HG02852 (cell line): ENCODE results near the gene STAG3.
"Not testable (repeated sequence)": the region's sequence is repeated elsewhere in the genome, so short reads cannot be mapped to it uniquely, and the experiment has no call there.

Source experiments
- ATAC-seq: cut with Tn5 transposase; IDR thresholded peaks from one replicate; pipeline ENCODE4 v1.9.1; 2021; ENCODE audit warnings: mild to moderate bottlenecking, moderate library complexity; ENCODE audit not compliant: unreplicated experiment

STAG3 gene

DNA sequence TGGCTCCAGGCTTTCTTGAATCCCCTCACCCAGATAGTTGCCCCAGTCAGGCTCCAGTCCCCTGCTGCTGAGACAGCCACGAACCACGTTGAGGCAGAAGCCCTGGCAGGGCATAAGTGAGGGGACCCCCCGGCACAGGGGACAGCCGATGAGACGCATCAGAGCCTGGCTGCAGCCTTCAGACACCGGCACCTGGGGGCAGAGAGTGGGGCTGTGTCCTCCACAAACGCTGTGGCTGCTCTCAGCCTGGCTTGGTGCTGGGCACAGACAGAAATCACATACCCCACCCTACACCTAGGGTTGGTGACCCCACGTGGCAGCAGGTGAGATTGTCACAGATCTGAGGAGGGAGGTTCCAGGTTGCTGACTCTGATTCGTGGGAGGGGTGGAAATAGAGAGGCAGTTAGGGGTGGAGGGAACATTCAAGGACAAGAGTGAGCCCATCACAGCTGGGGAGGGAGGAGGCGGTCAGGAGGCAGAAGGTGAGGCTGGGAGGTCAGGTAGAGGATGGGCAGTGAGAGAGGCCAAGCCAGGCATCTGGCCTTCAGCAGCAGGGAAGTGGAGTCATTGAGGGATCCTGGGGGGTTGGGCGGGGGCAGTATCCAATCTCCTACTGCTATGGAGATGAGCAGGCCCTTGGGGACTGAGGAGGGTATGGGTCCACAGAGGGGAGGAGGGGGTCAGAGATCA, 3.8 kb upstream of the STAG3 start:
- ATAC-seq, result no peak

GRCh38 chr7:100174582-100174981, 3.1 kb upstream of the STAG3 start:
- ATAC-seq, result no peak

DNA sequence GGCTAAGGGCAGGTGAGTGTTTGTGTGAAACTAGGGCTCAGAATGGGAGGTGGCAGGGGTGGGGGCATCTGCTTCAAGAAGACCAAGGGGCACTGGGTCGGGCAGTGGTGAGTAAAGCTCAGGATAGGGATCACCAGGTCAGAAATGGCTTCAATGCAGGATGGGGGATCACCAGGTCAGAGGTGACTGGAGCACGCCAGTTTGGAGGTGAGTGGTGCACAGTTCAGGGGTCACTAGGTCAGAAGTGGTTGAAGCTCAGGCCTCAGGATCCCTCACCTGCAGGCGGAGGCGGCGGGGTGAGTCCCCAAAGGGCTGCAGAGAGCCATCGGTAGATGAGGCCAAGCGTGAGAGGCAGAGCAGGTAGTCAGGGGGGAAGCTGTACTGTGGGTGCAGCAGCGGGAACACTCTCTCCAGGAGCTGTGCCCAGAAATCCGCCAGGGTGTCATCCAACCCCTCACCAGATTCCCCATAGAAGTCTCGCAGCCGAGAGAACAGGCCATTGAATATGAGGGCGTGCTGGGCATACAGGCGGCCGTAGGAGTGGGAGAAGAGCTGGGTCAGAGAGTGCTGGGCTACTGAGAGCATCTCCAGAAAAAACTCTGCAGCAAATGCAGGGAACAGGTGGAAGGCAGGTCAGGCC, 2.3 kb upstream of the STAG3 start:
- no peak for ATAC-seq

GRCh38 chr7:100176096-100177044, 1.3 kb upstream of the STAG3 start:
- ATAC-seq, result no peak

- not testable (repeated sequence) for ATAC-seq
These were observed 2.4 kb downstream of the STAG3 start for GRCh38 chr7:100180084-100180483.

- ATAC-seq, result not testable (repeated sequence)
These were observed 4.9 kb downstream of the STAG3 start for GRCh38 chr7:100182616-100183015.

DNA sequence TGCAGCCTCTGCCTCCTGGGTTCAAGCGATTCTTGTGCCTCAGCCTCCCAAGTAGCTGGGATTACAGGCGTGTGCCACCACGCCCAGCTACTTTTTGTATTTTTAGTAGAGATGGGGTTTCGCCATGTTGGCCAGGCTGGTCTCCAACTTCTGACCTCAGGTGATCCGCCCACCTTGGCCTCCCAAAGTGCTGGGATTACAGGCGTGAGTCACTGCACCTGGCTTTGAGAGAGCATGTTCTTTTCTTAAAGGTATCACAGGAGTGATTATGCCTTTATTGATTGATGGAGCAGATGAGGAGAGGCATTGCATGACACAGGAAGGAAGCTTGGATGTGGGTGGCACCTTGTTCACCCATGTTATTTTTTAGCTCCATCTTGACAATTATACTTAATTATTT, 5.4 kb downstream of the STAG3 start:
- ATAC-seq, result not testable (repeated sequence)

- no peak for ATAC-seq
These were observed 8.0 kb downstream of the STAG3 start for GRCh38 chr7:100185726-100186125.

- no peak for ATAC-seq
These were observed 11.3 kb downstream of the STAG3 start for GRCh38 chr7:100189061-100189460.

GRCh38 chr7:100190048-100190711, 12.5 kb downstream of the STAG3 start:
- ATAC-seq, result no peak

GRCh38 chr7:100191775-100192174, 14.1 kb downstream of the STAG3 start:
- ATAC-seq, result no peak

GRCh38 chr7:100192281-100192862, 14.7 kb downstream of the STAG3 start:
- ATAC-seq, result not testable (repeated sequence)

DNA sequence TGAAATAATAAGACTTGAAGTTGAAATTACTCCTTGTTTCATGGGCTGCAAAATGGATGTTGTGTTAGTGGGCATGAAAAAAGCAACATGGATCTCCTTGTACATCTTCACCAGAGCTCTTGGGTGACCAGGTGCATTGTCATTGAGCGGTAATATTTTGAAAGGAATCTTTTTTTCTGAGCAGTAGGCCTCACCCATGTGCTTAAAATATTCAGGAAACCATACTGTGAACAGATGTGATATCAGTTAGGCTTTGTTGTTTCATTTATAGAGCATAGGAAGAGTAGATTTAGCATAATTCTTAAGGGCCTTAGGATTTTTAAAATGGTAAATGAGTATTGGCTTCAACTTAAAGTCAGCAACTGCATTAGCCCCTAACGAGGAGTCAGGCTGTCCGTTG, 15.3 kb downstream of the STAG3 start:
- no peak for ATAC-seq

- ATAC-seq, result no peak
These were observed 17.5 kb downstream of the STAG3 start for GRCh38 chr7:100195222-100195621.

- ATAC-seq, result peak; percentile 32
These were observed 18.2 kb downstream of the STAG3 start for GRCh38 chr7:100195901-100196322.

DNA sequence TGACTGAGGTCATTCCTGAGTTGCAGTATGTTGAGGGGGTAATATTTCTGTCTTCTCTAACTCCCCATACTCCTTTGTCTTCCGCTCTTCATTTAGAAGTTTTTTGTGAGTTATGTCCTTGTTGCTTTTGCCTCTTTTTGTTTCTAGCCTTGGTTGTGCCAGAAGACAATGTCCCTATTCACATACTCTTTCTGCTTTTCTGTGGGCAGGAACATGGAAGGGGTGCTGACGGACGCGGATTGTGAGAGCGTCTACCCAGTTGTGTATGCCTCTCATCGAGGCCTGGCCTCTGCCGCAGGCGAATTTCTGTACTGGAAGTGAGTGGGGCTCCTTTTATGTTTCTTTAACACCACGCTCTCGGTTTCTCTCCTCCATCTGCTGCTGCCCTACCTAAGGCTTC, 20.5 kb downstream of the STAG3 start:
- ATAC-seq, result no peak

DNA sequence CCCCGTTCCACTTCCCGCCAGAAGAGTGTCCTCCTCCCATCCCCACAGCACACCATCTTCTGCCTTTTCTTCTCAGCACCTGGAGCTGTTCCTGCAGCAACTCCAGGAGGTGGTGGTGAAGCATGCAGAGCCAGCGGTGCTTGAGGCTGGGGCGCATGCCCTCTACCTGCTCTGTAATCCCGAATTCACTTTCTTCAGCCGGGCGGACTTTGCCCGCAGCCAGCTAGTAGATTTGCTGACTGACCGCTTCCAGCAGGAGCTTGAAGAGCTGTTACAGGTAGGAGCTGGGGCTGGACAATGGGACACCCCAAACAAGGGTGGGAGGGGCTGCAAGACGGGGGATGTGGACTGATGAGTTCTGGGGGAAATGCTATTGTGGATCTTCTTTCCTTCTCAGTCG, 23.0 kb downstream of the STAG3 start:
- ATAC-seq, result no peak

DNA sequence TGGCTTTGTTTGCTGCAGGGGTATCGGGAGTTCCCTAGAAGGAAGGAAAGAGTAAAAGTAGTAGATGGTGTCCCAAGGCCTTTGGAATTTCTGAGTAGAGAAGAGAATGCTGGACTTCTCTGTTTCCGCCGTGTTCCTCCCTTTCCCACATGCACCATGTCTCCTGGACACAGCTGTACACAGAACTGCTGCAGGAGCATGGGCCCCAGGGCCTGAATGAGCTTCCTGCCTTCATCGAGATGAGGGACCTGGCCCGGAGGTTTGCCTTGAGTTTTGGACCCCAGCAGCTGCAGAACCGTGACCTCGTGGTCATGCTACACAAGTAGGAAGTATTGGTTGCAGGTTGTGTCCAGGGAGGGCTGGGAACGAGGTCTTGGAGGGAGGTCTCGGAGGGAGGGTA, 26.7 kb downstream of the STAG3 start:
- no peak for ATAC-seq

GRCh38 chr7:100208911-100209408, 31.2 kb downstream of the STAG3 start:
- ATAC-seq, result peak; percentile 64

- no peak for ATAC-seq
These were observed 31.8 kb downstream of the STAG3 start for GRCh38 chr7:100209493-100209892.
